GM12801 (cell line): Measurements from ENCODE around the gene UQCC3.

Source experiments
- CTCF ChIP-seq: IDR thresholded peaks from one replicate; pipeline ENCODE4 v1.5.1; 2011; ENCODE audit warnings: control low read depth; ENCODE audit not compliant: insufficient read length; ENCODE audit errors: extremely low read depth

The UQCC3 gene

GRCh38 chr11:62678770-62679696 is 7.6 kb downstream of the UQCC3 start, which contains the start of gene UBXN1:
Gene UBXN1 (minus strand): TSS chr11:62679073. CDS start chr11:62678923, 150 bp downstream.
- TF ChIP-seq CTCF: no peak

DNA sequence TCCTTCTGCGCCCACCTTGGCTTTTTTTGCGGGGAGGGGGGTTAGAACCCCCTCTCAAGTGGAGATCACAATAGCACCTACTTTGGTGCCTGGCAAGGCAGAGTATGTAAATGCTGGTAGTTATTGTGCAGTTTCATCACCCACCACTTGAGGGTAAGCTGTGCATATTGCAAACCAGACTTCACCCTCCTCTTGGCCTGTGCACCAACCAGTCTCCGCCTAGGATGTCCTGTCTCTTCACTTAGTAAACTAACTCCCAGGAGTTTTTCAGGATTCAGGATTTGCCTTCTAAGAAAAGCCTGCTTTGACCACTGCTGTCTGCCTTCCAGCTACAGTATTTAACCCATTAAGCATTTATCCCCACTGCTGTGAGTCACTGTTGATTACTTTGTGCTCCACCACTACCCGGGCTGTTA is 9.4 kb downstream of the UQCC3 start:
- no peak for TF ChIP-seq CTCF

DNA sequence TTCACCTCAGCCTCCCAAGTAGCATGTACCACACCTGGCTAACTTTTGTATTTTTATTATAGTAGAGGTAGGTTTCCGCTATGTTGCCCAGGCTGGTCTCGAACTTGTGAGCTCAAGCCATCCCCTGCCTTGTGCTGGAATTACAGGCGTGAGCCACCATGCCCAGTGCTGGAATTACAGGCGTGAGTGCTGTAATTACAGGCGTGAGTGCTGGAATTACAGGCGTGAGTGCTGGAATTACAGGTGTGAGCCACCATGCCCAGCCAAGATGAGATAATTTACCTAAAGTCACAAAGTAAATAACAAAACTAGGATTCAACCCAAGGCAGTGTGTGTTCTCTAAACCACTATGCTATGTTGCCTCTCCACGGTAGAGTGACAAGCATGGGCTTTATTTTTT is 11.0 kb downstream of the UQCC3 start:
- no peak for TF ChIP-seq CTCF

- no peak for TF ChIP-seq CTCF
These were observed 16.3 kb downstream of the UQCC3 start for GRCh38 chr11:62687508-62688396.

DNA sequence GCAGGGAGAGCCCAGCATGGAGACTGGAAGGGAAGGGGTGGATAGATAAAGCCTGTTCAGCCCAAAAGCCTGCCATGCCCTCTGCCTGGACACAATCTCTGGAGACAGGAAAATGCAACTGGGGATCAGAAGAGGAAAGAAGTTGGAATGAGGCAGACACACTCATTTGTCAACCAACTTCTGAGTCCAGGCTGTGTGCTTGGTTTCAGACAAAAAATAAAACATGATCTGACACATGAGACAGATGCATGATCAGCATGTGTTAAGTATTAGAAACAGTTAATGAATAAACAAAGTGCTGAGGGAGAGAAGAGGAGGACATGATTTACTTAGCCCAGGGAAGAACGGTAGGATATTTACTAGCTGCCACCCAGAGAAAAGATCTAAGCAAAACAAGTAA is 17.0 kb downstream of the UQCC3 start:
- TF ChIP-seq CTCF: no peak

DNA sequence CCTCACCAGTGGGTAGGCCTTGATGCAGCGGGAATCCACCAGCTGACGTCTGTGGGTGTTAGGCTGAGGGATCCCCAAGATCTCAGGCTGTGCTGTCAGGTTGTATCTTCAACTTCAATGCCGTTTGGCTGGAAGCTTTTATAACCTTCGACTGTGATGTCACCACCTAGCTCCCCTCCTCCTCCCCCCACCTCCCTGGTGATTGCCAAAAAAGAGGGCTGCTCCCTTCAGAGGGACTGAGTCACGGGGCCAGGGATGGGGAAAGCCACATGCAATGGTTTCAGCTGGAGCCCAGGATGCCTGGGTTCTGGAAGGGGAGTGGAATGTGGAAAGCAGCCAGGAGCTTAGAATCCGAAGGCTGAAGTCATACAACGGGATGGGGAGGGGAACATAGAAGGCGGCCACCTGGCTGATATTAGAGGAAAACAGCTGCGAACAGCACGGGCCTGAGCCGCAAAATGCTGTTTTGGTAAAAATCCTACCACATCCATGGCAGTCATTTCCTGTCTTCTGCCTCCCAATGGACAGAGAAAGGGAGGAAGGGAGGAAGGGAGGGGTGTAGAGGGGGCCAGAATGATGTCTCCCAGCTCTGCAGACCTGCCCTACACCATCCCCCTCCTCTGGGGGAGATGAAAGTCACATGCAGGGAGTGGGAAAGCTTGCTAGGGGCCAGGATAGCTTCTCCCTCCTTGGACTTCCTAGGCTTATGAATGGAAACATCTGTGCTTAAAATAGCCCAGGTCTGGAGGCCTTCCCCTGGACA is 18.1 kb downstream of the UQCC3 start, which contains the start of gene LRRN4CL:
Gene LRRN4CL, minus strand, starts transcription at position 110 of the 763 bp plus-strand sequence. CDS start 1,022 bp downstream, outside the sequence.
- TF ChIP-seq CTCF: no peak
